C4-2B (cell line): Measurements from ENCODE around the gene NFE2L1.
"Not testable (repeated sequence)": the region's sequence is repeated elsewhere in the genome, so short reads cannot be mapped to it uniquely, and the experiment has no call there.

Experiments
- H3K27ac ChIP-seq: fragments of 450-650 bp; 2 replicates; pipeline ENCODE4 v1.5.1; 2017
- CTCF ChIP-seq: fragments of 450-650 bp; conservative IDR thresholded peaks from 2 replicates; pipeline ENCODE4 v1.5.1; 2017; ENCODE audit warnings: mild to moderate bottlenecking
- ZFX ChIP-seq: fragments of 450-650 bp; IDR thresholded peaks from 2 replicates; pipeline ENCODE4 v1.6.1; 2017

The NFE2L1 gene

GRCh38 chr17:48031966-48032365, 16.2 kb upstream of the NFE2L1 start:
- no peak overlapping the region for H3K27ac ChIP-seq
- TF ChIP-seq CTCF (no peak), ZFX (no peak)

- H3K27ac ChIP-seq: not testable (repeated sequence)
Observed at GRCh38 chr17:48034734-48035133, 13.4 kb upstream of the NFE2L1 start.

- no peak for TF ChIP-seq CTCF
- TF ChIP-seq ZFX: no peak
- H3K27ac ChIP-seq: no peak overlapping the region
Observed at GRCh38 chr17:48036693-48037035, 11.5 kb upstream of the NFE2L1 start.

GRCh38 chr17:48037036-48037837, 10.9 kb upstream of the NFE2L1 start, which contains the start of gene COPZ2:
TSS of gene COPZ2 (minus strand) at chr17:48037797. CDS start at chr17:48037777, 20 bp downstream.
- TF ChIP-seq CTCF (no peak), ZFX (no peak)
- H3K27ac ChIP-seq: no peak within 1 kb of the TSS

GRCh38 chr17:48037838-48038323, 10.3 kb upstream of the NFE2L1 start:
- H3K27ac ChIP-seq: no peak overlapping the region
- TF ChIP-seq ZFX (no peak), CTCF (no peak)

GRCh38 chr17:48038687-48039086, 9.5 kb upstream of the NFE2L1 start:
- no peak overlapping the region for H3K27ac ChIP-seq
- TF ChIP-seq ZFX (no peak), CTCF (no peak)

- H3K27ac ChIP-seq: no peak overlapping the region
- TF ChIP-seq CTCF: no peak
Observed at GRCh38 chr17:48043176-48043575, 5.0 kb upstream of the NFE2L1 start.

GRCh38 chr17:48044851-48045250, 3.3 kb upstream of the NFE2L1 start:
- TF ChIP-seq ZFX (no peak), CTCF (no peak)
- H3K27ac ChIP-seq: no peak overlapping the region
